Activated CD4-positive, CD25-positive, alpha-beta regulatory T cell treated with anti-CD3 and anti-CD28 coated beads, Interleukin-2, amount 50 U/mL, for 16 hours (primary cell): ENCODE data around the gene ZBTB20.

ENCODE experiments used
- DNase-seq: peaks from one replicate; pipeline ENCODE4 v3.0.0-alpha.2; 2020; ENCODE audit warnings: low read depth, low spot score

The ZBTB20 gene

DNA sequence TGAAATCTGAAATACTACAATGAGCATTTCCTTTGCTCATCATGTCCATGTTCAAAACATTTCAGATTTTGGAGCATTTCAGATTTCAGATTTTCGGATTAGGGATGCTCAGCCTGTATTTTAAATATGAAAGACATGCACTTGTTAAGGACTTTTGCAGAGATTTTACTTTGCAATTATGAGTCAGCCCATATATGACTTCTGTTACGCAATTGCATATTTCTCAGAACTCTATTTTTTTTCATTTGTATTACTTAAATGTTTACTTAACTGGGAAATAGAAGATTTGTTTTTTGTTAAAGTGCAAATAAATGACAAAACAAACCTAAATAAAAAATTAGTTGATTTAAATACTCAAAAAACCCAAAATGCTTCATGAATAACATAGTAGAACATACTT, 376.2 kb downstream of the ZBTB20 start:
- no peak for DNase-seq

DNA sequence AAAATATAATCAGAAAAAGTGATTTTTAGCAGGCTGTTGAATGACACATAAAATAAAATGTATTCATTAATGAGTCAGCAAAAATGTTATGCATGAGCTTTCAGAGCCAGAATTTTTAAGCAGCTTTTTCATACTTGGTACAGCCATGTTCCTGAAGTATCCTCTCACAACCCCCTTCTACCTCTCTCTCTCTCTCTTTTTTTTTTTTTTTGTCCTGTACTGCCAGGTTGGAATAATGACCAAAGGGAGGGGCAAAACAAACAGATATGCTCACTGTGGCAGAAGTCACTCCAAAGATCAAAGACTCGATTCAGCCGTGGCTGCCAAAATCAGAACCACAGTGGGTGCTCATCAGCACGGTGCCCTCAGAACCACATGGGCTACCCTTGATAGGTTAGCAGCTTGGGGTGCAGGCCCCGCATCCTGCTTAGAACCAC, 383.0 kb downstream of the ZBTB20 start:
- no peak for DNase-seq

GRCh38 chr3:114762144-114762543, 384.9 kb downstream of the ZBTB20 start:
- DNase-seq = no peak

DNA sequence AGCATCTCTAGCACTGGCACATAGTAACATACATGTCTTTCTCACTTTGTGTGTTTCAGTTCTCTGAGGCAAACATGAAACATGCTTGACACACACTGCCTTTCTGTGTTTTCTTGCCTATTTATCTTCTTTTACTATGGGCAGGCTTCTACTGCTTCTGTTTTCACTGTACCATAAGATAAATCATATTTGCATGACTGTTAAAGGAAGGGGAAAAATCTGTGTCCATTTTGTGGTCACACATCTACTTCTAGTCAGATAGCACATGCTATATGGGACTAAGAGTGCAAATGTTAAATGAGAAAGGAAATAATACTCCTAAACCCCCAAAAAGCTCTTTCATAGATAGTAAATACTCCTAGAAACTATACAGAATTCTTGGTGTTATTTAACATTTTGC, 386.4 kb downstream of the ZBTB20 start:
- DNase-seq = no peak

DNA sequence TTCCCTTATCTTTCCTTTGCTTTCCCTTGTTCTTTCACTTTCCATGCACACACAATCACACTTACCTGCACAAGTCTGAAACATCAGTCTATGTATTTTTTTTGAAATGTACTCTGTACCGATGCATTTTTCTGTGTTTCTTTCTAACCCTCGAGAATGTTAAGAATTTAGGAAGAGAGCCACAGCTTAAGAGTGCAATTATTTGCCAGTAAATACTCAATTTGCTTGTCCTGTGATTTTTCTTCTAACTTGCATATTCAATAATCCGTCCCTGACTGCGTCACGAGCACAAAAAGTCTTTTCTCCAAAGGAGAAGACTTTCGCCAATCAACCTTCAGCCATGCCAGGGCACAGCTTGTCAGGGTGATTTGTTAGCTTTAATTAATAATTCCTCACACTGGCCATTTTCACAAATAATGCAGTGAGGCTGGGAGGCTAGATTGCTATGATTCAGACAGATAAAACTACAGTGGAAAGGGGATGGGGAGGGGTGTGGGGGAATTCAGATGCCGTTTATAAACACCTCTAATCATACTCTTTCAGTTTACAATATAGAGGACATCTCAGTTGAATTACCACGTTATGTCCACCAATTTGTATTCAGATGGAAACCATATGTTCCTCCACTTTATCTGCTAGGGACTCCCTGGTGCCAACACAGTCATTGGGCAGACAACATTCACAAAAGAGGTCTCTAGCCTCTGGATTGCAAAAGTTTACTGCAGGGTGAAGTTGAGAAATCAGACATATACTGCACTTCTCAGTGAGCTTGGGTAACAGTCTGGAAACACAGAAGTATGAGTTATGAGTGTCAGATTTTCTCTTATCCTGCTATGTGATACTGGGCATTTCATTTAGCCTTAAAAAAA, 388.0 kb downstream of the ZBTB20 start:
- DNase-seq = no peak

DNA sequence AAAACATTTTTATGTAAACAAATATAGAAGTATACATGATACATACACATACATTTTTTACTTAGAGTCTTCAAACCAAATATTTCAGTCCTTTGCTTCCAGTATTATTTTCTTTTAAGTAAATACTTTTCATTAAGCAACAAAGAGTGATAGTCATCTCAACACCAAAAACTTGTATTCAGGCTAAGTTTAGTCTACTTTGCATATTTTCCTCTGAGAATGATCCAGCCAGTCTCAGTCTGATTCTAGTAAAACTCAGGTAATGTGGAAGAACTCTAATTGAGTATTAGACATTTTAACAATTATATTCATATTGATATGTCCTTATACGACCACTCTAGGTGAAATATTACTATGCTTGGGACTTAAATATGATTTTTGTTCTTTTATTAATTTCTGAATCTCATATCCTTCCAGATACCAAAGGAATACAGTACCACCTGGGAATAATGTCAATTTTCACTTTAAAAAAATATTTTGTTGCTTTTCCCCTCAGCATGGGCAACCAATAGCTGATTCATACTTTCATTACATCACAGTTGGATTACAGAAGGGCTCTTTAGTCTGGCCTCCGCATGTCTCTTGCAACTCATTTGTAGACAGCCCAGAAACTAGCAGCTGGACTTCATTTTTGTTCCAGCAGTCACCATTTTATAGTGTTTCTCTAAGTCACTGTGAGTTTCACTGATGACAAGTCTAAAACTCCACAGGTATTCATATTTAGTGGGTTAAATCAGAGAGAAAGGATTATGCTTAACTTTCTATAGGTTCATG, 390.4 kb downstream of the ZBTB20 start:
- no peak for DNase-seq

GRCh38 chr3:114746502-114746901, 400.6 kb downstream of the ZBTB20 start:
- DNase-seq = no peak

DNA sequence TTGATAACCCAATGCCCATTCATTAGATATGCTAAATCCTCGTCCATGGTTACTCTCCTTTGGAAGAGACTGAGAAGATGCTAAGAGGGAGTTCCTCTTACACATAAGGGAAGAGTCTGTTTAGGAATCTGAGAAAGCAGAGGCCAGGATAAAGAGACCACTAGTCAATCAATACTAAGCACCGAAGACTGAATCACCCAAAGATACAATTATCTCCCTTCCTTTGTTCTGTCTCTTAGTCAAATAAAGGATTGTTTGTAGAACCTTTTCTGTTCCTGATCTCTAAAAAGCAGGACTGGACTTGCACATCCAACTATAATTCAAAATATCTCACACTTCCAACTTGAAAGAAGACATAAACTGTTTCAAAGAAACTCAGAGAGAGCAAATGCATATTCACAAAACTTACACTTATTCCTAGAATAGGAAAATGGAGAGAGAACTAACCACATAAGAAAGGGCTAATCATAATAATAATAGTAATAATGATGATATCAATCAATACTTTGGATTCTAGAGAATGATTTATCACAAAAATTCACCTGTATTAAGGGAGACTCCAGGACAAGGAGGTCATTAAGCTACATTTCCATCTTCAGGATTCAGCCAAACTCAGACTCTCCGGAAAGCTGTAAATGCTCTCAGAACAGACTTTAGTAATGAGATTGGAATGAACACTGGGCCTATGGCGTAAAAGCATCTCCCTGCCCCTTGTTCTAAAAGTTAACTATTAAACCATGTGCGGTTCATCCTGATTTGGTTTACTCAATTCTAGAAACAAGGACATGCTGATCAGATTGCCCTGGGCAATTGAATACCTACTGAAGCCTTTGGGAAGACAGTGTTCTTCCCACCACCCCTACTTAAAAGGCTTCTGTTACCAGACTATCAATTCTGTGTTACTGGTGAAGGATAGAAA, 401.5 kb downstream of the ZBTB20 start:
- no peak for DNase-seq

- DNase-seq = no peak
Measured at GRCh38 chr3:114743746-114744485, 403.2 kb downstream of the ZBTB20 start.

GRCh38 chr3:114741066-114741465, 406.0 kb downstream of the ZBTB20 start:
- no peak for DNase-seq

DNA sequence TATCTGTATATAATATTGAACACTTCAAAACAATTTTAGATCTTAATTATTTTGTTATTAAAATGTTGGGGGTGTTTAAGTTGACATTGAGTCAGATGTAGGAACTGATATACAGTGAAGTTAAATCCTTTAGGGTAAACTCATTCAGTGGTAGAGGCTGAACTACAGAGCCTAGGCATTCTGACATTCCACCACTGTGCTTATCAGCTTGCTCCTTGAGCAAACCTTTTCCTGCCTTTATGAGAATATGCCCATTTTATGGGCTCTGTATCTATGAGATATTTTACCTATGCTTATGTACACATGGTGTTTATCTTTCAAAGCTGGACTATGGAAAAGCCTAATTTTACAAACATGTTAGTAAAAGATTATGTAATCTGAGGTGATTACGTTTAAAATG, 407.5 kb downstream of the ZBTB20 start:
- no peak for DNase-seq

GRCh38 chr3:114732353-114732752, 414.7 kb downstream of the ZBTB20 start:
- no peak for DNase-seq

- DNase-seq = no peak
Measured at GRCh38 chr3:114730397-114730796, 416.7 kb downstream of the ZBTB20 start.

GRCh38 chr3:114727373-114727772, 419.7 kb downstream of the ZBTB20 start:
- no peak for DNase-seq

- DNase-seq = no peak
Measured at GRCh38 chr3:114725966-114726365, 421.1 kb downstream of the ZBTB20 start.

DNA sequence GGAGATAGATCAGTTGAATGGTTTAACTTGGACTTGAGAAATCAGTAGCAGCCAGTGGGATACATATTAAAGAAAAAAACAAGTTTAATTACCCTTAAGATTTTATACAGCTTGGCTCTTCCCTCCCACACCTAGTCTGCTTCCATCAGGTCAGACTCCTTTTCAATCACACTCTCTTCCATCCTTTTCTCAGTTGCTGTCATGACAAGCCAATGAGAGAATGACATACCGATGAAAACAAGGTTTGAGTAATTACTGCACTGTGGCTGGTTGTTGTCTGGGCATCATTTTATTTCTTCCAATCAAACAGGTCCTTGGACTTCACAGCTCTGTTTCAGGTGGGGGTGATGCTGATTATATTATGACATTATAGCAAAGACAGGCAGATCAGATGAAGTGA, 424.6 kb downstream of the ZBTB20 start:
- DNase-seq = no peak

DNA sequence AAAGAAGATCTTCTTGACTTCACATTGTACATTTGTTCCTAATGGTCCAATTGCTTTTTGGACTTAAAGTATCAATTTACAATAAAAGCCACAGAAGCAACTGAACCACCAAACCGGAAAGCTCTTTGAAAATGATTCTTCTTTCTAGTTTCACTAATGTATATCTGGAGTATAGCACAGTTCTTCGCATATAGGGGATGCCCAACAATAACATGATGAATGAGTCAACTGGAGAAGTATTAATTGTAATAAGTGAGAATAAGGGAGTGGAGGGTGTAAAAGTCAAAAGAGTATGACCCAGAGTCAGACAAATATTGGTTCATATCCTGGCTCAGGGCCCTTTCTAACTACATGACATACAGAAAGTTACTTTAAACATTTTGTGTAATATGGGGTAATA, 425.2 kb downstream of the ZBTB20 start:
- no peak for DNase-seq

- DNase-seq = no peak
Measured at GRCh38 chr3:114721209-114721608, 425.9 kb downstream of the ZBTB20 start.

DNA sequence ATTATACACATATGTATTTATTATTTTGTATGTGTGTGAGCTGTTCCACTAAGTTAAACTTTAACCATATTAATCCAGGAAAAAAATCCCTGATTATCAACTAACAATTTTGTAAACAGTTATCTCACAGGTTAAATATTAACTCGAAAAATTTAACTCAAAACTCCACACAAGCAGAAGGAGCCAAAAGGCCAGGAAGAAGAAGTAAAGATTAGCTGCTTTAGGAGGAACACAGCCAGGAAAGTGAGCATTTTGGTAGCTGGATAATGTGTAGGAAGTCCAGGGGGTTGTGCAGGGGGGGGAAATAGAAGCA, 428.2 kb downstream of the ZBTB20 start:
- DNase-seq = no peak

GRCh38 chr3:114718071-114718897, 428.8 kb downstream of the ZBTB20 start:
- no peak for DNase-seq
